Measurements from ENCODE around the gene TXNIP. TPM values are rescaled to one million over a fixed set of nuclear protein-coding genes. Genes with fewer than 3 reads are reported as not detected.

The TXNIP gene
- total and polyA plus RNA-seq, 4 donors = 109 to 455 (median 298) TPM

- H3K36me3 ChIP-seq (ENCODE audit: control insufficient read depth, insufficient read depth, low read length) = peaks cover 14% of the 10 kb centered on the region
- H3K27ac ChIP-seq (ENCODE audit: low read depth, low read length) = no peak overlapping the region
- no peaks in the 10 kb centered on the region for H3K9me3 ChIP-seq (ENCODE audit: control insufficient read depth, insufficient read depth, low read length)
- DNase-seq (ENCODE audit: low read depth in 4 of 6, low spot score in 6 of 6) = no peak
- no peaks in the 10 kb centered on the region for H3K27me3 ChIP-seq (ENCODE audit: control insufficient read depth, insufficient read depth, low read length)
- no peaks in the 10 kb centered on the region for H3K4me1 ChIP-seq (ENCODE audit: control insufficient read depth, insufficient read depth, low read length)
- H3K4me3 ChIP-seq (ENCODE audit: low read depth, low read length) = no peak overlapping the region
- 73% methylated on average over 1 of the region's 4 CpGs for WGBS (ENCODE audit: insufficient coverage)
Observed at GRCh38 chr1:145947551-145947950, 48.8 kb downstream of the TXNIP start.

- Histone ChIP-seq H3K9me3 (ENCODE audit: control insufficient read depth, insufficient read depth, low read length) (no peaks in the 10 kb centered on the region), H3K4me1 (ENCODE audit: control insufficient read depth, insufficient read depth, low read length) (no peaks in the 10 kb centered on the region), H3K27ac (ENCODE audit: low read depth, low read length) (no peak overlapping the region), H3K4me3 (ENCODE audit: low read depth, low read length) (no peak overlapping the region), H3K27me3 (ENCODE audit: control insufficient read depth, insufficient read depth, low read length) (no peaks in the 10 kb centered on the region), H3K36me3 (ENCODE audit: control insufficient read depth, insufficient read depth, low read length) (peaks cover 17% of the 10 kb centered on the region)
- WGBS (ENCODE audit: insufficient coverage) = 80% methylated on average over 1 of the region's 4 CpGs
- DNase-seq (ENCODE audit: low read depth in 4 of 6, low spot score in 6 of 6) = no peak
Observed at GRCh38 chr1:145946477-145946986, 49.8 kb downstream of the TXNIP start.

- DNase-seq (ENCODE audit: low read depth in 4 of 6, low spot score in 6 of 6) = no peak
- WGBS (ENCODE audit: insufficient coverage) = 100% methylated on average over 1 of the region's 3 CpGs
- no peaks in the 10 kb centered on the region for H3K4me1 ChIP-seq (ENCODE audit: control insufficient read depth, insufficient read depth, low read length)
- no peaks in the 10 kb centered on the region for H3K27me3 ChIP-seq (ENCODE audit: control insufficient read depth, insufficient read depth, low read length)
- no peak overlapping the region for H3K27ac ChIP-seq (ENCODE audit: low read depth, low read length)
- no peak overlapping the region for H3K4me3 ChIP-seq (ENCODE audit: low read depth, low read length)
- peaks cover 25% of the 10 kb centered on the region for H3K36me3 ChIP-seq (ENCODE audit: control insufficient read depth, insufficient read depth, low read length)
- no peaks in the 10 kb centered on the region for H3K9me3 ChIP-seq (ENCODE audit: control insufficient read depth, insufficient read depth, low read length)
Observed at GRCh38 chr1:145944532-145944931, 51.8 kb downstream of the TXNIP start.

GRCh38 chr1:145942871-145943270 is 53.5 kb downstream of the TXNIP start:
- no peaks in the 10 kb centered on the region for H3K4me1 ChIP-seq (ENCODE audit: control insufficient read depth, insufficient read depth, low read length)
- WGBS (ENCODE audit: insufficient coverage) = 91% methylated on average over 5 of the region's 6 CpGs
- no peak for DNase-seq (ENCODE audit: low read depth in 4 of 6, low spot score in 6 of 6)
- no peak overlapping the region for H3K4me3 ChIP-seq (ENCODE audit: low read depth, low read length)
- peaks cover 25% of the 10 kb centered on the region for H3K36me3 ChIP-seq (ENCODE audit: control insufficient read depth, insufficient read depth, low read length)
- H3K9me3 ChIP-seq (ENCODE audit: control insufficient read depth, insufficient read depth, low read length) = no peaks in the 10 kb centered on the region
- H3K27ac ChIP-seq (ENCODE audit: low read depth, low read length) = no peak overlapping the region
- H3K27me3 ChIP-seq (ENCODE audit: control insufficient read depth, insufficient read depth, low read length) = no peaks in the 10 kb centered on the region

Other genes with a start within 250 kb of the TXNIP start
- 10 to 100 TPM; 19.5 to 26.0 TPM for gene RNF115, start 172.5 kb downstream of the TXNIP start, total RNA-seq
- 10 to 100 TPM; 19.1 to 25.4 TPM for gene RNF115, start 172.5 kb downstream of the TXNIP start, polyA plus RNA-seq (ENCODE audit: insufficient read length in 2 of 2)
- gene POLR3C, start 172.4 kb downstream of the TXNIP start, total RNA-seq = 10 to 100 TPM; 24.8 to 31.0 TPM
- gene POLR3C, start 172.4 kb downstream of the TXNIP start, polyA plus RNA-seq (ENCODE audit: insufficient read length in 2 of 2) = 10 to 100 TPM; 25.2 to 25.6 TPM
- gene NUDT17, start 150.9 kb downstream of the TXNIP start, total RNA-seq = 10 to 100 TPM in 1 of 2 donors, 1 to 10 TPM in 1; 3.9 to 11.8 TPM
- 10 to 100 TPM; 10.4 to 11.3 TPM for gene NUDT17, start 150.9 kb downstream of the TXNIP start, polyA plus RNA-seq (ENCODE audit: insufficient read length in 2 of 2)
- gene PIAS3, start 137.5 kb downstream of the TXNIP start, total RNA-seq = 10 to 100 TPM; 15.1 to 30.9 TPM
- 10 to 100 TPM; 49.6 to 61.4 TPM for gene PIAS3, start 137.5 kb downstream of the TXNIP start, polyA plus RNA-seq (ENCODE audit: insufficient read length in 2 of 2)
- 1 to 10 TPM; 3.7 to 4.6 TPM for gene ANKRD35, start 110.7 kb downstream of the TXNIP start, total RNA-seq
- 10 to 100 TPM in 1 of 2 donors, 1 to 10 TPM in 1; 8.2 to 11.0 TPM for gene ANKRD35, start 110.7 kb downstream of the TXNIP start, polyA plus RNA-seq (ENCODE audit: insufficient read length in 2 of 2)
- gene ITGA10, start 86.5 kb downstream of the TXNIP start, total RNA-seq = 10 to 100 TPM in 1 of 2 donors, 1 to 10 TPM in 1; 7.3 to 25.2 TPM
- 10 to 100 TPM in 1 of 2 donors, 1 to 10 TPM in 1; 2.9 to 13.3 TPM for gene ITGA10, start 86.5 kb downstream of the TXNIP start, polyA plus RNA-seq (ENCODE audit: insufficient read length in 2 of 2)
- gene PEX11B, start 77.9 kb downstream of the TXNIP start, total RNA-seq = 10 to 100 TPM; 35.0 to 37.6 TPM
- 10 to 100 TPM; 51.7 to 52.0 TPM for gene PEX11B, start 77.9 kb downstream of the TXNIP start, polyA plus RNA-seq (ENCODE audit: insufficient read length in 2 of 2)
- 100 to 1,000 TPM in 1 of 2 donors, 10 to 100 TPM in 1; 67.5 to 150 TPM for gene RBM8A, start 69.1 kb downstream of the TXNIP start, total RNA-seq
- gene RBM8A, start 69.1 kb downstream of the TXNIP start, polyA plus RNA-seq (ENCODE audit: insufficient read length in 2 of 2) = 100 to 1,000 TPM; 173 to 181 TPM
- 10 to 100 TPM; 23.6 to 36.3 TPM for gene LIX1L, start 38.6 kb downstream of the TXNIP start, total RNA-seq
- gene LIX1L, start 38.6 kb downstream of the TXNIP start, polyA plus RNA-seq (ENCODE audit: insufficient read length in 2 of 2) = 10 to 100 TPM; 38.3 to 42.4 TPM
- gene ANKRD34A, start 32.0 kb downstream of the TXNIP start, total RNA-seq = 1 to 10 TPM; 1.6 to 1.8 TPM
- 1 to 10 TPM; 8.6 to 9.2 TPM for gene ANKRD34A, start 32.0 kb downstream of the TXNIP start, polyA plus RNA-seq (ENCODE audit: insufficient read length in 2 of 2)
- gene POLR3GL, start 31.9 kb downstream of the TXNIP start, total RNA-seq = 10 to 100 TPM; 12.2 to 40.2 TPM
- gene POLR3GL, start 31.9 kb downstream of the TXNIP start, polyA plus RNA-seq (ENCODE audit: insufficient read length in 2 of 2) = 10 to 100 TPM; 39.4 to 42.3 TPM
- gene HJV, start 25.2 kb upstream of the TXNIP start, total RNA-seq = not detected
- gene HJV, start 25.2 kb upstream of the TXNIP start, polyA plus RNA-seq (ENCODE audit: insufficient read length in 2 of 2) = under 1 TPM; 0.30 to 0.44 TPM
- 1 to 10 TPM; 1.7 to 2.4 TPM for gene NBPF10, start 148.2 kb upstream of the TXNIP start, total RNA-seq
- 1 to 10 TPM; 1.1 to 1.4 TPM for gene NBPF10, start 148.2 kb upstream of the TXNIP start, polyA plus RNA-seq (ENCODE audit: insufficient read length in 2 of 2)
- 10 to 100 TPM; 43.9 to 52.5 TPM for gene NOTCH2NLA, start 232.4 kb upstream of the TXNIP start, total RNA-seq
- gene NOTCH2NLA, start 232.4 kb upstream of the TXNIP start, polyA plus RNA-seq (ENCODE audit: insufficient read length in 2 of 2) = 10 to 100 TPM in 1 of 2 donors, 1 to 10 TPM in 1; 9.9 to 14.7 TPM